Central memory CD8-positive, alpha-beta T cell (primary cell): ENCODE data around the gene ARID5B.

Experiments
- ATAC-seq: fragments of 150-1000 bp; cut with Tn5 transposase; replicated peaks from 2 replicates; pipeline ENCODE4 v1.10.0; 2022; ENCODE audit warnings: mild to moderate bottlenecking, moderate FRiP score, moderate number of reproducible peaks; ENCODE audit not compliant: poor library complexity, severe bottlenecking; ENCODE audit errors: extremely low read depth
- DNase-seq, 2 donors: peaks; one replicate each; pipeline ENCODE4 v3.0.0; 2021; ENCODE audit warnings: low spot score in 2 of 2
- H3K27ac Mint-ChIP-seq: one replicate; pipeline ENCODE4 v1.8.0; 2022; ENCODE audit warnings: low read depth, mild to moderate bottlenecking, moderate library complexity, mixed read lengths
- H3K27me3 Mint-ChIP-seq: one replicate; pipeline ENCODE4 v1.8.0; 2022; ENCODE audit warnings: mixed read lengths
- H3K36me3 Mint-ChIP-seq: one replicate; pipeline ENCODE4 v1.8.0; 2022; ENCODE audit warnings: mild to moderate bottlenecking, moderate library complexity, mixed read lengths; ENCODE audit not compliant: insufficient read depth
- H3K4me1 Mint-ChIP-seq: one replicate; pipeline ENCODE4 v1.8.0; 2022; ENCODE audit warnings: mixed read lengths
- H3K4me3 Mint-ChIP-seq: one replicate; pipeline ENCODE4 v1.8.0; 2022; ENCODE audit warnings: mild to moderate bottlenecking, moderate library complexity, mixed read lengths
- H3K9me3 Mint-ChIP-seq: one replicate; pipeline ENCODE4 v1.8.0; 2022; ENCODE audit warnings: mixed read lengths

ARID5B gene

DNA sequence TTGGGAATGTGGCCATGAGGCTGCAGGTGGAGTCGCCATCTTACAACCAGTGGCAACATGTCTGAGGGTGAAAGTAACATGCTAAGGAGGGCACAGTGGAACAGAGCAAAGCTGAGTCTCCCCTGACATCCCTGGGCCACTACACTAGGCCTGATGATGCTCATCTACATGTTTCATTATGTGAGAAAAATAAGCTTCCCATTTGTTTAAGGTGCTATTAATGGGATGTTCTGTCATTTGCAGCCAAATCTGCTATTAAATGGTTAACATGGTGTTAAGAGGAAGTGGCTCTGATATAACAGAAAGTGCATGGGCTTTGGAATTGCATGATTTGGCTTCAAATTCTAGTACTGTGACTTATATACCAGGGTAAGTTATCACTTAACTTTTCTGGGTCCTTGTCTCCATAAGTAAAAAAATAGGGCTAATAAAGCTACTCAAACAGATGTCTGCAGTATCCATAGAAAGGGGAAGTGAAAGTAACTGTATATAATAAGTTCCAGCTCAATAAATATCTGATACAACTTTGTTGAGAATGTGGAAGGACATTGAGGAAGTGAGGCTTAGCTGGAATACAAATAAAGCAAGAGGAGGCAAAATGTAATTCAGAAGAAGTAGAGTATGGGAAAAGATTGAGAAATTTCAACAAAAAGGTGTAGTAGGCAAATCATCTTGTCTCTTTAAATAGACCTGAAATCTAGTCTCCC lies 208.2 kb downstream of the ARID5B start:
- peaks cover 2% of the 10 kb centered on the region for H3K36me3 Mint-ChIP-seq
- H3K4me1 Mint-ChIP-seq = peaks cover 21% of the 10 kb centered on the region
- no peak overlapping the region for H3K27ac Mint-ChIP-seq
- H3K9me3 Mint-ChIP-seq = no peaks in the 10 kb centered on the region
- ATAC-seq = no peak
- H3K4me3 Mint-ChIP-seq = no peak overlapping the region
- H3K27me3 Mint-ChIP-seq = no peaks in the 10 kb centered on the region
- no peak for DNase-seq

DNA sequence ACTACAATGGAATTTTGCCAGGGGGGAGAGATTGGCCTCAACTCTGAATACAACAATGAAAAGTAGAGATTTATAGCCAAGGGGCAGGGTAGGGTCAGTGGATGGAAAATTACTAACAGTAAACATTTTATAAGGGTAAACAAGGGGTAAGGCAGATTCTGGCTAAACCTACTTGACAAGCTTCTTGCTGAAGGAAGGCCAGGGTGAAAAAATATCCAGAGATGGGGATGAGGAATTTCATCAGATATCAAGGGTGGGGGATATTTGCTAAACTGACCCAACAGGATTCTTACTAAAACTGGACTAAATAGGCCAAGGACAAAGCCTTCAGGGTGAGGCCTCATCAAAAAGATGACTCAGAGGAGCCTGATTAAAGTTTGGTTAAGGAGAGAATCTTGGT lies 210.8 kb downstream of the ARID5B start:
- Mint-ChIP-seq H3K9me3 (no peaks in the 10 kb centered on the region), H3K27me3 (no peaks in the 10 kb centered on the region), H3K4me1 (peaks cover 21% of the 10 kb centered on the region), H3K4me3 (no peak overlapping the region), H3K27ac (no peak overlapping the region), H3K36me3 (no peaks in the 10 kb centered on the region)
- DNase-seq (no peak), ATAC-seq (no peak)

DNA sequence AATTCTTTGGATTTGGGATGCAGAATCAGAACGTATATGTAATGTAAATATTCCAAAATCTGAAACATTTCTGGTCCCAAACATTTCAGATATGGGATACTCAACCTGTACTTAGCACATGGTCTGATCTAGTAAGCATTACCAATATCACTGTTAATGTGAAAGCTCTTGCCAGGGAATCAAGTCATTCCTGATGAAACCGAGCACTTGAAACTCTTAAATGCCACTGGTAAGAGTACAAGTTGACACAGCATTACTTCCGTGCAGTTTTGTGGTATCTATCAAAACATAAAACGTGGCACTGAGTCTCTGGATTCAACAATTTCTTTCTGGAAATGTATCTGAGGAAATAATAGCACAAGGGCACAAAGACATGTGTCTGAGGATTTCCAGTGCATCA lies 211.5 kb downstream of the ARID5B start:
- ATAC-seq = no peak
- peaks cover 21% of the 10 kb centered on the region for H3K4me1 Mint-ChIP-seq
- no peak overlapping the region for H3K27ac Mint-ChIP-seq
- DNase-seq = no peak
- H3K9me3 Mint-ChIP-seq = no peaks in the 10 kb centered on the region
- H3K36me3 Mint-ChIP-seq = no peaks in the 10 kb centered on the region
- no peaks in the 10 kb centered on the region for H3K27me3 Mint-ChIP-seq
- no peak overlapping the region for H3K4me3 Mint-ChIP-seq

DNA sequence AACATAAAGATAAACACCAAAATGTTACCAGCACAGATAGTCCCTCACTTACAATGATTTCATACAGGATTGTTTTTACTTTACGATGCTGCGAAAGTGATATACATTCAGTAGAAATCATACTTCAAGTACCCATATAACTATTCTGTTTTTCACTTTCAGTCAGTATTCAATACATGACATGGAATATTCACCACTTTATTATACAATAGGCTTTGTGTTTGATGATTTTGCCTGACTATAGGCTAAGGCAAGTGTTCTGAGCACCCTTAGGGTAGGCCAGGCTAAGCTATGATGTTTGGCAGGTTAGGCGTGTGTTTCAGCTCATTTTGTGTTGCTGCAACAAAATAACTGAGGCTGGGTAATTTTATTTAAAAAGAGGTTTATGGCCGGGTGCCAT lies 212.2 kb downstream of the ARID5B start:
- Mint-ChIP-seq H3K4me3 (no peak overlapping the region), H3K27me3 (no peaks in the 10 kb centered on the region), H3K27ac (no peak overlapping the region), H3K4me1 (peaks cover 17% of the 10 kb centered on the region), H3K36me3 (no peaks in the 10 kb centered on the region), H3K9me3 (no peaks in the 10 kb centered on the region)
- DNase-seq (no peak), ATAC-seq (no peak)

DNA sequence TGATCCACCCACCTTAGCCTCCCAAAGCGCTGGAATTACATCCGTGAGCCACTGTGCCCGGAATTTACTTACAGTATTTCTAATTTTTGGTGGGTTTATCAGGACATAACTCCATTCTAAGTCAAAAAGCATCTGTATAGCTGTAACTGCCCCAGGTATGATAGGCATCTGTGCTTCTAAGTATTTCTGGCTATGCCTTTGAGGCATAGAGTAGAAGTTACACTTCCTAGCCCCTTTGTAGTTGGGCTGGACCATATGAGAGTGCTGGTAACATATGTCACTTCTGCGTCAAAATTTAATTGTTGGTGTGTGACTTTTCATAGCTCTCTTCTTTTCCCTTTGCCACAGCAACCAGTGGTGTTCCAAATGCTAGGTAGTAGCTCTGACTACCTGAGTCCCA lies 213.8 kb downstream of the ARID5B start:
- Mint-ChIP-seq H3K27ac (no peak overlapping the region), H3K4me1 (peaks cover under 1% of the 10 kb centered on the region)
- no peak for ATAC-seq

DNA sequence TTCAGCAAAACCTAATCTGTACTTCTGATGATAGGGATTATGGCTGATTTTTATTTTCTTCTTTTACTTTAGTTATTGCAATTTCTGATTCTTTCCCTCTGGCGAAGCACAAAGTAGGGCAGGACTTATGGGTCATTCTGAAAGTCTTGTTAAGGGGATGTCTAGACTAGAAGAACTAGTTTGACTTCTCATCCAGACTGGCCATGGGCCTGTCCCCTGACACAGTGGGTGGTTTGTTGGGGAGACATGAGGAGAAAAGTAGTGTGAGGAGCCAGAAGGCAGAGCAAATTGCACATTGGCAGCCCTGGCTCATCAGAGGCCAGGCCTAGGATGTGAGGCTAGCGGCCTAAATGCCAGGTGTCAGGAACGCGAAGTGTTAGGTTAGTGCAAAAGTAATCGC lies 214.3 kb downstream of the ARID5B start:
- H3K9me3 Mint-ChIP-seq = no peaks in the 10 kb centered on the region
- H3K4me3 Mint-ChIP-seq = no peak overlapping the region
- H3K27me3 Mint-ChIP-seq = no peaks in the 10 kb centered on the region
- H3K36me3 Mint-ChIP-seq = peaks cover 2% of the 10 kb centered on the region
- no peak for DNase-seq
- H3K4me1 Mint-ChIP-seq = no peaks in the 10 kb centered on the region
- H3K27ac Mint-ChIP-seq = no peak overlapping the region
- ATAC-seq = no peak

More for the DNA sequence above, 213.8 kb downstream of the ARID5B start:
- Mint-ChIP-seq H3K4me3 (no peak overlapping the region), H3K9me3 (no peaks in the 10 kb centered on the region), H3K36me3 (peaks cover 1% of the 10 kb centered on the region), H3K27me3 (no peaks in the 10 kb centered on the region)
- no peak for DNase-seq

DNA sequence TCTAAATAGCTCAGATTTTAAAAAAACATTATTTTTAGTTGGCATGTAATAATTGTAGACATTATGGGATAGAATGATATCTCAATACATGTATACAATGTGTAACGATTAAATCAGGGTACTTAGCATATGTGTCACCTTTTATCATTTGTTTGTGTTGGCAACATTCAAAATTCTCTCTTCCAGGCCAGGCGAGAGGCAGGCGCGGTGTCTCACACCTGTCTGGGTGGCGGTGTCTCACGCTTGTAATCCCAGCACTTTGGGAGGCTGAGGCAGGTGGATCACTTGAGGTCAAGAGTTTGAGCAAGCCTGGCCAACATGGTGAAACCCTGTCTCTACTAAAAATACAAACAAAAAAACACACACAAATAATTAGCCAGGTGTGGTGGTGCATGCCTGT lies 215.4 kb downstream of the ARID5B start:
- H3K36me3 Mint-ChIP-seq = peaks cover 2% of the 10 kb centered on the region
- no peak overlapping the region for H3K27ac Mint-ChIP-seq
- no peaks in the 10 kb centered on the region for H3K27me3 Mint-ChIP-seq
- ATAC-seq = no peak
- no peak for DNase-seq
- H3K4me1 Mint-ChIP-seq = peaks cover 9% of the 10 kb centered on the region
- H3K4me3 Mint-ChIP-seq = no peak overlapping the region
- H3K9me3 Mint-ChIP-seq = no peaks in the 10 kb centered on the region

DNA sequence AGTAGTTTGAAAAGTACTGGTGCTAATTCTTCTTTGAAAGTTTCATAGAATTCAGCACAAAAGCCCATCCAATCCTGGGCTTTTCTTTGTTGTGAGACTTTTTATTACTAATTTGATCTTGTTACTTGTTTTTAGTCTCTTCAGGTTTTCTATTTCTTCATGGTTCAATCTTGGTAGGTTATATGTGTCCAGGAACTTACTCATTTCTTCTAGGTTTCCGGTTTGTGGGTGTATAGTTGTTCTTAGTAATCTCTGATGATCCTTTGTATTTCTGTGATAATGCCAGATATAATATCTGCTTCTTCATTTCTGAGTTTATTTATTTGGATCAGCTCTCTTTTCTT lies 219.7 kb downstream of the ARID5B start:
- Mint-ChIP-seq H3K27me3 (no peaks in the 10 kb centered on the region), H3K36me3 (peaks cover 2% of the 10 kb centered on the region), H3K4me1 (peaks cover 9% of the 10 kb centered on the region), H3K9me3 (peaks cover 14% of the 10 kb centered on the region), H3K27ac (no peak overlapping the region), H3K4me3 (no peak overlapping the region)
- DNase-seq (no peak), ATAC-seq (no peak)

DNA sequence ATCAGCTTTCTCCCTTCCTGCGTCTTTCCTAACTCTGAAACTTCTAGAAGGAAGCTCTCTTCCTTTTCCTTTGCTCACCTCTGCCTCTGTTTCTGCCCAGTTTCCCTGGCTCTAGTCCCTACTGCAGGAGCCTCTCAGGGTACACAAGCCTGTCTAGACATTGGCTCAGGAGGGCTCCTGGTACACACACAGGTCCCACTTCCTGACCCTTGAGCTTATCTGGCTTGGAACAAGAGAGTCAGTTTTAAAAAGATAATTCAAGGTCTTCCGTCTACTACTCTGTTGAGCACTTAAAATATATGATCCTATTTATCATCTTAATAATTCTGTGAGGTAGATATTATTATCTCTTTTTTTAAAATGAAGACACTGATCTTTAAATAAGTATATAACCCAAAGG lies 226.5 kb downstream of the ARID5B start:
- DNase-seq (no peak), ATAC-seq (no peak)
- no peak overlapping the region for H3K4me3 Mint-ChIP-seq
- H3K4me1 Mint-ChIP-seq = no peaks in the 10 kb centered on the region
- no peaks in the 10 kb centered on the region for H3K27me3 Mint-ChIP-seq
- H3K27ac Mint-ChIP-seq = no peak overlapping the region
- H3K36me3 Mint-ChIP-seq = no peaks in the 10 kb centered on the region
- peaks cover 17% of the 10 kb centered on the region for H3K9me3 Mint-ChIP-seq

DNA sequence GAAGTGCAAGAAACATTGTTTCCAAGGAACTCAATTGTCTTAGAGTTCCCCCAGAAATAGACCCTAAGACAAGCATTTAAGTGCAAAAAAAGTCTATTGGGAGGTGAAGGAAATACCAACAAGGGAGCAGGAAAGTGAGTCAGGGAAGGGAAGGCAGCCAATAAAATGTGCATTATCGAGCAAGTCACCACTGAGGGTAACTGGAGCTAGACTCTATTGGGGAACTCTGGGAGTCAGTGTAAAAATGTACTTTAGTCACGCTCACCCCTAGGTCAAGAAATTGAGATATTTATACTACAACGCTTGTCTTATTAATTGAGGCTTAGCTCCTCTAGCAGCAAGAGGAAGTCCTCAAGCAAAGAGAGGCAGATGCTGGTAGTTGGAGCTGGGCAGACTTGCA lies 229.4 kb downstream of the ARID5B start:
- DNase-seq = no peak
- no peaks in the 10 kb centered on the region for H3K4me1 Mint-ChIP-seq
- no peak overlapping the region for H3K27ac Mint-ChIP-seq
- no peaks in the 10 kb centered on the region for H3K27me3 Mint-ChIP-seq
- no peak overlapping the region for H3K4me3 Mint-ChIP-seq
- ATAC-seq = no peak
- H3K36me3 Mint-ChIP-seq = no peaks in the 10 kb centered on the region
- H3K9me3 Mint-ChIP-seq = peaks cover 11% of the 10 kb centered on the region

DNA sequence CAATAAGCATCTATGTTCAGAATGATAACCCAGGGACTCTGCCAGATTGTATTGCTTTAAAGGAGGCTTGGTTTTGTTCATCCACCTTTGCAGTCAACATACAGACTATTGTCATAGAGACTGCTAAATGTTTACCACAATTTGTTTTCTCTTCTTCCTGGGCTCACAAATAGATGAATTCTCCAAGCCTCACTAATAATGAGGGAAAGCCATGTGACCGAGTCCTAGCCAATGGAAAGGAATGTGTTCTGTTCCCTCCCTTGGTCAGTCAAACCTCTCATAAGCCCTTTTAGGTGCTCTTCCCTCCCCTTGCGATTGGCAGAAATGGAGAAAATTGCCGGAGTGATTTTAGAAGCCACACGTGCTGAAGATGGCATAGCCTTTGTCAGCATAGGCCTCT lies 230.2 kb downstream of the ARID5B start:
- H3K36me3 Mint-ChIP-seq = no peaks in the 10 kb centered on the region
- H3K4me1 Mint-ChIP-seq = no peaks in the 10 kb centered on the region
- DNase-seq = no peak
- H3K27me3 Mint-ChIP-seq = no peaks in the 10 kb centered on the region
- no peak overlapping the region for H3K4me3 Mint-ChIP-seq
- peaks cover 11% of the 10 kb centered on the region for H3K9me3 Mint-ChIP-seq
- H3K27ac Mint-ChIP-seq = no peak overlapping the region
- ATAC-seq = no peak

DNA sequence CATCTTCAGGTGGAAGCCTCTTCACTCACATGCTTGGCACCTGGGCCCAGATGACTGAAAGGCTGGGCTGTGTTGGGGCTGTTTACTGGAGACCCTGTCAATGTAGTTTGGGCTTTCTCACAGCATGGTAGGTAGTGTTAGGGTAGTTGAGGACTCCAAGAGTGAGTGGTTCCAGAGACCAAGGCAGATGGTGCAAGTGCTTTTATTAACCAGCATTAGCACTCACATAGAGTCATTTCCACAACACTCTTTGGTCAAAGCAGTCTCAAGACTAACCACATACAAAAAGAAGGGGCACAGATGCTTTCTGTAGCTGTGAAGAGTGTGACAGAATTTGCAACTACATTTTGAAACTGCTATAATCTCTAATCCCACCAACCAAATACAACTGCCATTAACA lies 232.1 kb downstream of the ARID5B start:
- DNase-seq = no peak
- Mint-ChIP-seq H3K4me3 (no peak overlapping the region), H3K36me3 (no peaks in the 10 kb centered on the region), H3K4me1 (no peaks in the 10 kb centered on the region), H3K27me3 (no peaks in the 10 kb centered on the region), H3K27ac (no peak overlapping the region), H3K9me3 (peaks cover 11% of the 10 kb centered on the region)
- ATAC-seq = no peak

DNA sequence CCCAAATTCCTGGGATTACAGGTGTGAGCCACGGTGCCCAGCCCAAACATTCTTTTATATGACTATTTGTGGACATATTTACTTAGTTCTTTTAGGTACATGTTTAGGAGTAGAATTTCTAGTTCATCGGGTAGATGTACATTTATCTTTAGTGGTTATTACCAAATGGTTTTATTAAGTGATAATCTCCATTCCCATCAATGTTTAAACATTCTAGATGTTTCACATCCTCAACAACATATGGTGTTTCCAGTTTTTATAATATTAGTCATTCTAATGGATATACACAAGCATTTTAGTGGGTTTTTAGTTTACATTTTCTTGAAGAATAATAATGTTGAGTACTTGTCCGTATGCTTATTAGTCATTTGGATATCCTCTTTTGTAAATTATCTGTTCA lies 235.4 kb downstream of the ARID5B start:
- no peaks in the 10 kb centered on the region for H3K27me3 Mint-ChIP-seq
- H3K4me3 Mint-ChIP-seq = no peak overlapping the region
- no peak for DNase-seq
- no peak overlapping the region for H3K27ac Mint-ChIP-seq
- H3K9me3 Mint-ChIP-seq = no peaks in the 10 kb centered on the region
- ATAC-seq = no peak
- no peaks in the 10 kb centered on the region for H3K36me3 Mint-ChIP-seq
- H3K4me1 Mint-ChIP-seq = no peaks in the 10 kb centered on the region
